Kidney capillary endothelial cell (primary cell): ENCODE results near the gene TFF3.

Experiments used
- DNase-seq: peaks from one replicate; pipeline ENCODE4 v3.0.0-alpha.2; 2018; ENCODE audit warnings: low spot score

Gene TFF3

GRCh38 chr21:42320791-42321190 is 5.6 kb upstream of the TFF3 start:
- no peak for DNase-seq

- DNase-seq = no peak
Measured at GRCh38 chr21:42319851-42320572, 4.8 kb upstream of the TFF3 start.

DNA sequence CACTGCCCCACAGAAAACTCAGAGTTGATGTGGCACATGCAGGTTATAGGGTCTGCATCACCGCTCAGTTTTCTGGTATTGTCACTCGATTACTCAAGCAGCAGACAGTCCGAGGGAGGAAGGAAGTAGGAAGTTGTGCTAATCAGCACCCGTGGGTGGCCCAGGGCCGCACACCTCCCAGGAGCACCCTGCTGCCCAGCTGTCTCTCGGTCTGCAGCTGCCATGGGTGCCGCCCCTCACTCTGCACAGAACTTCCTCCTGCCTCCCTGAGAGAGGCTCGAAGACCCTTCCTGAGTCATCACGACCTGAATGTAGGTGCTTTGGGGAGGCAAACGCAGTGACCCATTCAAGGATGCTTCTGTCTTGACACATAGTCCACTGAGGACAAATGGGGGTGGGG is 4.2 kb upstream of the TFF3 start:
- DNase-seq = peak; percentile 26

GRCh38 chr21:42317826-42318746 is 2.9 kb upstream of the TFF3 start:
- no peak for DNase-seq

DNA sequence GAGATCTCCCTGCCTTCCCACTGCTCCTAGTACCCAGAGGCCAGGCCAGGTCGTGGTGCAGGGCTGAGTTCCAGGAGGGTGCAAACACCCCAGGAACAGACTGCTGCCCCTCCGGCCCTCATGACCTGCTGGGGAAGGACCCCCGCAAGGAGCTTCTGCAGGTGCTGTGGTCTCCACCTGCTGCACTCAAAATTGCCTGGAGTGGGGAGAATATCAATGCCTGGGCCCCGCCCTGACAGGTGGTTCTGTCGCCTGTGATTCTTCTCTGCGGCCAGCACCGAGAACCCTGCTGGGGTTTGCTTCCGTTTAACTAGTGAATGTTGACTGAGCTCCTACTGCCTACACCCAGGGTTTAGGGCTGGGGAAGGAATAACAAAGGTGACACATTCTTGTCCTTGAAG is 2.1 kb upstream of the TFF3 start:
- no peak for DNase-seq

GRCh38 chr21:42316891-42317290 is 1.7 kb upstream of the TFF3 start:
- DNase-seq = no peak

DNA sequence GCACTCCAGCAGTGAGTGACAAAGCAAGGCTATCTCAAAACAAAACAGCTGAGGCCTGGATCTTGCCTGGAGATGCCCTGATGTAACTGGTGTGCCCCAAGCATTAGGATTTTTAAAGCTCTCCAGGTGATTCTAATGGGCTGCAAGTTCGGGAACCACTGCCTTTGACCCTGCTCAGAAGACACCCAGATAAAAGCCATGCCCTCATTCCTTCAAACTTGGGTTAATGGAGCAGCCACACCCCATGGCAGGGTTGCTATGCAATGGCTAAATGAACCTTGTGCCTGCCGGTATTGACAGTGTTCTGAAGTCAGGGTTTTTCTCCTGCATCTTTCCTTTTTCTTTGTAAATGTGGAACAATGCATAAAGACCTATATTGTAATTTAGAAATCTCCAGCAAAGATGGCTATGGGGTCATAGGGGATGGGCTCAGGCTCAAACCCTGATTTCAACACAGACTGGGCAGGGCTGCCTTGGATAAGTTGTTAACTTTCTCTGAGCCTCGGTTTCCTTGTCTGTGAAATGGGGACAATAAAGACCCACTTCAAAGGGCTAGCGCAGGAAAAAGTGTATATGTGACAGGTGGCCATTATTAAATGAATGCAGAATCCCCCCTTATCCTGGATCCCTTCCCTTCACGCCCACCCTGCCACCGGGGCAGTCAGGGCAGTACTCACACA is 453 bp downstream of the TFF3 start:
- DNase-seq = no peak

GRCh38 chr21:42313501-42313969 is 1.7 kb downstream of the TFF3 start:
- no peak for DNase-seq

- no peak for DNase-seq
Measured at GRCh38 chr21:42312626-42313104, 2.5 kb downstream of the TFF3 start.

GRCh38 chr21:42311816-42312625 is 3.2 kb downstream of the TFF3 start:
- DNase-seq = no peak

DNA sequence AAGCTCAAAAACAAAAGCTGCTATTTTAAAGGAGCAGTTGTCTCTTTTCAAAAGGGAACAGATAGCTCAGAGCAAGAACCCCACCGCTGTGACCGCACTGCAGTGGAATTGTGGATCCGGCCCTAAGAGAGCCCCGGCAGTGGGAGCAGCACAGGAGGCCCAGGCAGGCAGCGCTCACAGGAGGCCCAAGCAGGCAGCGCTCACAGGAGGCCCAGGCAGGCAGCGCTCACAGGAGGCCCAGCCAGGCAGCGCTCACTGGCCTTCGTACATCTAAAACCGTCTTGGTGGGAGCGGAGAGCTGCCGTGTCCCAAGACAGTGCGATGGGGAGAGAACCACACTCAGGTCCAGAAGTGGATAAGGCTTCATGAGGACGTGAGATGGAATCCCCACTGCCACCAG is 4.0 kb downstream of the TFF3 start:
- no peak for DNase-seq

DNA sequence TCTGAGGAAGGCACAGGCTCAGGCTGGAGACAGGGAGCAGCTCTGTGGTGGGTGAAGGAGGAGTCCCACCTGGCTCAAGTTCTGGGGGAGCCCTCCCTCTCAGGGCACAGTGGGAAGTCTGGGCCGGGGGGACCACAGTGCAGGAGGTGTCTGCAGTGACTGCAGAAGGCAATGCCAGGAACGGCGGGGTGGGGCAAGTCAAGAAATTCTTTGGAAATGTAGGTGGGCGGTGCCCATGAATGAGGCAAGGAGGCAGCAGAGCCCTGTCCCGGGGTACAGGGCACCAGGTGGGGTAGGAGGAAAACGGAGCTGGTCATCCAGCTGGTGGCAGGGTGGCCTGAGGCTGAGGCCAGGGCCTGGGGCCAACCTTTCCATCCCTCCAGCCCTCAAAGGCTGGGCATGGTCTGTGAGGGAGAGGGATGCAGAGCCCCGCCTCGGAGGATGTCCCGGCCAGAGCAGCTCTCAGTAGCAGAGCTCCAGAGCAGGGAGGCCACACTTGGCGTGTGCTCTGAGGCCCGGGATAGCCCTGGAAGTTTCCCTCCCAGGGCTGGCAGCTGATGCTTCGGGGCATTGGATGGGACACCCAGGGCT is 4.7 kb downstream of the TFF3 start:
- no peak for DNase-seq

- peak; percentile 36 for DNase-seq
Measured at GRCh38 chr21:42309753-42310213, 5.4 kb downstream of the TFF3 start.

DNA sequence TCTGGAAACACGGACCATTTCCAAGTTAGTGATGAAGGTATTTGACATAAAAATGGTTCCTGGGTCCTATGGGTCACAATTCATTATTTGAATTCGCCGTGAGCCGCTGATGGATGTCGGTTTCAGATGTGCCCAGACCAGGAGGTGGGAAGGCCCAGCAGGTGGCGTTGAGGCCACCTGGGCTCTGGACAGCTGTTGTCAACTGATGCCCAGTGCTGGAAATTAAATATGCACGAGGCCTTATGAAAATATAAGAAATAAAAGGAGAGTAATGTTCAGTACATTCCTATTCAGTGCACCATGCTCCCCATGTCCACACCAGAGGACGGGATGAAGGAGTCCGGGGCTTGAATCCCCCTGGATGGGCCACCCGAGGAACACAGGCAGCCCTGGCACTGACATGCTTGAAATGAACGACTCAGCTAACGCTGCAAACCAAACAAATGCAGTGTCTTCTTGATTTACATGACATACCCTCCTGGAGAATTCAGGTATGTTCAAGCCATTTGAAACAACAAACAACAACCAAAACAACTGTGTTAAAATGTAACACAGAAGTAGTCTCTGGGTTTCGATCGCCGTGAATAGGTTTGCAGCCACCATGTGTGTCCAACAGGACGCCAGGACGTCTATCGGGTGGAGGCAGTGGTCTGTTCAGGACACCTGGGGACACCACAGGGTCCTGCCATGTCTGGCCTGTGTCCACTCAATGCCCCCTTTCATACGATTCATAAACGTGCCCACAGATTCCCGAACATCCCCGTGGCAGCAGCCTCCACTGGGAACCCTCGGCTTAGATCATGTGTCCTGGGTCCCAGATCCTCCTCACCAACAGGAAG is 6.1 kb downstream of the TFF3 start:
- no peak for DNase-seq

- no peak for DNase-seq
Measured at GRCh38 chr21:42308161-42308913, 6.9 kb downstream of the TFF3 start.

DNA sequence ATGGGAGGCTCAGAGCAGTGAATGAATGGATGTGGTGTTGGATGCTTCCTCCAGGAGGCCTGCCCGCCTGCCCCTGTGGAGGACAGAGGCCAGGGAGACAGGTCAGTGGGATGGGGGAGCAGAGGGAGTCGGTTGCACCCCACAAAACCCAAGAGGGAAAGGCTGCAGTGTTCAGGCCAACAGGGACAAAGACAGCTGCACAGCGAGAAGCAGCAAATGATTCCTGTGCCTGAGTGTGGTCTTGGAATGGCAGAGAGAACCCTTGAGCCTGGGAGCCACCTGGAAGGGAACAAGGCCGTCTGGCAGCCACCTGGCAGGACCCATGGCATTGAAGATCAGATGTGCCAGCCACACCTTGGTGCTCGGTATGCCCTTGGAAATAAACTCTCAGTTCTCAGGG is 8.1 kb downstream of the TFF3 start:
- DNase-seq = no peak

DNA sequence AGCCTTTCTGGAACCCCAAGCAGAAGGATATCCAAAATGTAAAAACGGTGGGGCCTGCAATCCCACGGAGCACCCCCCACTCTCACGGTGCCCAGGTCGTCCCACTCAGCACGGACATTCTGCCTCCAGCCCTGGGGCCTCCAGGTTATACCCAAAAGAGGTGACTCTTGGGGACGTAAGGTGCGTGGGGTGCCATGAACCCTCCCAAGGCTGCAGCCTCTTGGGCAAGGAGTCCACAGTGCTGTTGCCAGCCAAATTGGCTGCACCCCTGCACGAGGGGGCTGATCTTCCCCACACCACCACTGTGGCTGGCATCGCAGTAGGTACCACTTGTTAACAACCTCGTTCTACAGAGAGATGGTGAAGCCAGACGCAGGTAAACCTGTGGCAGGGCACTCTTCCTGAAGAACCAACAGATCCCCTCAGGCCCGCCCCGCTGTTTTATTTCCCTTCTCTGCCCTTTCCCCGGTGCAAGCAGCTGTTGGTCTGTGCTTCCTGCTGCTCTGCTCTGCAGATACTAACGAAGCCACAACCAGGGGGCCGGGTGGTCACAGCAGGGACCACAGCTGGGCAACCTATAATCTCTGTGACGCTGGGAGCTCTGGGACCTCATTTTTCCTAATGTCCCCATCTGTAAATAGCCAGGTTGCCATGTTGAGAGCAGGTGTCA is 8.7 kb downstream of the TFF3 start:
- DNase-seq = no peak

GRCh38 chr21:42305707-42306147 is 9.5 kb downstream of the TFF3 start:
- DNase-seq = no peak
